Measurements from ENCODE around the gene RNF213. TPM values are rescaled to one million over a fixed set of nuclear protein-coding genes. Genes with fewer than 3 reads are reported as not detected.
"Not testable (repeated sequence)": the region's sequence is repeated elsewhere in the genome, so short reads cannot be mapped to it uniquely, and the experiment has no call there.

RNF213 gene
- total RNA-seq, 1 donor from 2014 or later: 63.0 TPM

DNA sequence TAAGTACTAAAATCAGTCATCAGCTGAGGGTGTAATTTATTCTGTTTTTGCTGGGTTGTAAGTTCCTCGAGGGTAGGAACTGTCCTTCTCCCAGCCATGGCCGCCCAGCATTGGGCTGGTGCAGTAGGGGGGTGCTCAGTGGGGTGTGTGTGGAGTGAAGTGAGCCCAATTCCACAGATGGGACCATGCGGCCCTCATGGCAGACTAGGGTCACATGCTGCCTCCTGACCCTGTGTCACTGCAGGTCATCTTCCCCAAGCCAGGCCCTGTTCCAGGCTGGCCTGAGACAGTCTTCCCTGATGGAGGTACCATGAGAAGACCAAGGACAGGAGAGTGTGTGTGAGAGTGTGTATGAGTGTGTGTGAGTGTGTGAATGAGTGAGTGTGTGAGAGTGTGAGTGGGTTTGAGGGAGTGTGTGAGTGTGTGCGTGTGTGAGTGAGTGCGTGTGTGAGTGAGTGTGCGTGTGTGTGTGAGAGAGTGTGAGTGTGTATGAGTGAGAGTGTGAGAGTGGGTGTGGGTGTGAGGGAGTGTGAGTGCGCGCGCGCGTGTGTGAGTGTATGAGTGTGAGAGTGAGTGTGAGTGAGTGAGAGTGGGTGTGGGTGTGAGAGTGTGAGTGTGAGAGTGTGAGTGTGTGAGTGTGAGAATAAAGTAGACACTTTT lies 36.7 kb upstream of the RNF213 start:
- no peak for DNase-seq (ENCODE audit: low read depth in 2 of 2)

DNA sequence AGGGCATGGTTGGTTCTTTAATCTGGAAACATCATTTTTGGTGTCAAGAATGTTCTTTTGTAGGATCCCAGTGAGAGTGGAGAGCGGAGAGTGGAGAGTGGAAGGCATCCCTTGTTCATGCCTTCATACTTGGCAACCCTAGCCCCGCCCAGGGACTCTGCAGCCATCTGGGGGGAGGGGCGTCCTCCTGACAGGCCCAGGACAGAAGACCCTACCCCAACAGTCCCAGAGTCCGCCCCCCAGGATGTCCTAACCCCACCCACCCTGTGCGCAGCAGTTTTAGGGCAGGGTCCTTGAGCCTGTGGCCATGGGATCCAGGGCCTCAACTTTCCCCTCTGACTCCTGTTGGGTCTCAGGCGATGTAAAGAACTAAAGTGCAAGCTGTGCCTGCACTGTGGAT lies 36.0 kb upstream of the RNF213 start:
- DNase-seq (ENCODE audit: low read depth in 2 of 2): no peak

DNA sequence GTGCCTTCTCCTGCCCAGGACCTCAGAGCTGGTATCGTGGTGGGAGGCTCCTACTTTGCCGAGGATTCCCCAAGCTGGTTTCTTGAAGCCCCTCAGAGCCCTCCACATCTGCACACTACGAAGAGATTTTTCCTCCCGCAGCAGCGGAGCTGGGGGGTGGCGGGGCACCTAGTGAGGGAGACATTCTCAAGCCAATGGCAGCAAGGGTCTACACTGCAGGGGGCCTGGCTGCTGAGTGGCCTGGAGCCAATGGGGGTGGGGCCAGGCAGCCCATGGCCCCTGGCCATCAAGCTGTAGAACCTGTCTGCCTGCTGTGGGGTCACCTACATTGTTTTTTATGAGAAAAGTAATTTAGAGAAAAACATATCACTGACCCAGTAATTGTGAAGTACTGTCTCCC lies 35.4 kb upstream of the RNF213 start:
- no peak for DNase-seq (ENCODE audit: low read depth in 2 of 2)

DNA sequence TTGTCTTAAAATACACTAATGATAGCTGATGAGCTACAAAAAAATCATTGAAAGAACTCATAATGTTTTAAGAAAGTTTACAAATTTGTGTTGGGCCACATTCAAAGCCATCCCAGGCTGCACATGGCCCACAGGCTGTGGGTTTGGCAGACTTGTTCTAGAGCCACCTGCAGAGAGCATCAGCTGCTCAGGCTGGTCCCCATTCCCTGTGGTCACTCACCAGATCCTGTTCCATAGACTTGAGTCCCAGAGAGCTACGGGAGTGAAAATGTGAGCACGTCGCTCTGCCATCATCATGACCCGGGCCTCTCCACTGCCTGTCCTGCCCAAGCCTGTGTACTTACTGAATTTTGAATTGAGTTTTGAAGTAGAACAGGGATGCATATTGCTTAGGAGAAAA lies 33.5 kb upstream of the RNF213 start:
- DNase-seq (ENCODE audit: low read depth in 2 of 2): no peak

DNA sequence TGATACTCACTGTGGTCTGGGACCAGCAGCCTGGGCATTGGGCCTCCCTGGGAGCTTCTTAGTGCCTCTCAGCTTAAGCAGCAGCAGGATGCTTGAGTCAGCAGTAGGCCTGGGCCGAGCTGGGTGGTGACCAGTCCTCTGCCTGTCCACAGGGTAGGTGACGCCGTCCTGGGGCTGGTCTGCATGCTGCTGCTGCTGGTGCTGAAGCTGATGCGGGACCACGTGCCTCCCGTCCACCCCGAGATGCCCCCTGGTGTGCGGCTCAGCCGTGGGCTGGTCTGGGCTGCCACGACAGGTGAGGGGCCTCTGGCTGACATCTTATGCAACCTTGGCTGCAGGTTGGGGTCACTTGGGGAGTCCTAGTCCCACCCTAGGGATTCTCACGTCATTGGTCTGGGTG lies 33.0 kb upstream of the RNF213 start:
- no peak for DNase-seq (ENCODE audit: low read depth in 2 of 2)

DNA sequence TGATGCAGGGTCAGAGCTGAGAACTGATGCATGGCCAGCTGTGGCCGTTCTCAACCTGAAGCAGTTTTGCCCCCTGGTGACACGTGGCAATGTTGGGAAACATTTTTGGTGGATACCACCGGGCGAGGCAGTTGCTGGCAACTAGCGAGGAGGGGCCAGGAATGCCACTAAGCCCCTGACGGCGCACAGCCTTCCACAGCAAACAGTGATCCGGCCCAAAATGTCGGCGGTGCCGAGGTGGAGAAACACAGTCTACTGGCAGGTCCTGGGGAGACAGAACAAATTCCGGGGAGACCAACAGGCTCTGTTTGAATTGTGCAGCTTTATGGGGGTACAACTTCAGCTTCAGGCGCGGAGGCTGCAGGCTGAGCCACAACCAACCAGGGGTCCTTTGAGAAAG lies 32.2 kb upstream of the RNF213 start:
- no peak for DNase-seq (ENCODE audit: low read depth in 2 of 2)

DNA sequence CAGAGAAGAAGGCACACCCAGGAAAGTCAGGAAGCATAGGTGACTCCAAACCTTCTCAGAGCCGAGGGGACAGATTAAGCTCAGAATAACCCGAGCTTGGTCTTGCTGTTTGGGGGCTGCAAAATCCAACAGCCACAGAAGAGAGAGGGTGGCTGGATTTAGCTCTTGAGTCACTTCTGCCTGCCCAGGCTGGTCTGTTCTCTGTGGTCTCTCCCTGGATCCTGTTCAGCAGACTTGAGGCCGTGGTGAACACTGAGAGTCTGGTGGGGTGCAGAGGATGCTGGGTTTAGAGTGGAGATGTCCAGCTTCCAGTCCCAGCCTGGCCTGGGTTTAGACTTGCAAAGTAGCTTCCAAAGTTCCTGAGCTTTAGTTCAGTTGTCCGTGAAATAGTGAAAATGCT lies 31.6 kb upstream of the RNF213 start:
- no peak for DNase-seq (ENCODE audit: low read depth in 2 of 2)

DNA sequence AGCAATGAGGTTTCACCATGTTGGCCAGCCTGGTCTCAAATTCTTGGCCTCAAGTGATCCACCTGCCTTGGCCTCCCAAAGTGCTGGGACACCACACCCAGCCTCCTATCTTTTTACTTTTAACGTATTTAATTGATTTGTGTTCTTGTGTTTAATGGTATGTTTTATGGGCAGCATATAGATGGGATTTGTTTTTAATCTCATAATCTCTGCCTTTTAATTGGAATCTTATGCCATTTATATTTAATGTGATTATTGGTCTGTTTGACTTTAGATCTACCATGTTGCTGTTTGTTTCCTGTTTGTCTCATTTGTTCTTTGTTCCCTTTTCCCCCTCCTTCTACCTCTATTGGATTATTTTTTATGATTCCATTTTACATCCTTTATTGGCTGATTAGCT lies 28.2 kb upstream of the RNF213 start:
- no peak for DNase-seq (ENCODE audit: low read depth in 2 of 2)

DNA sequence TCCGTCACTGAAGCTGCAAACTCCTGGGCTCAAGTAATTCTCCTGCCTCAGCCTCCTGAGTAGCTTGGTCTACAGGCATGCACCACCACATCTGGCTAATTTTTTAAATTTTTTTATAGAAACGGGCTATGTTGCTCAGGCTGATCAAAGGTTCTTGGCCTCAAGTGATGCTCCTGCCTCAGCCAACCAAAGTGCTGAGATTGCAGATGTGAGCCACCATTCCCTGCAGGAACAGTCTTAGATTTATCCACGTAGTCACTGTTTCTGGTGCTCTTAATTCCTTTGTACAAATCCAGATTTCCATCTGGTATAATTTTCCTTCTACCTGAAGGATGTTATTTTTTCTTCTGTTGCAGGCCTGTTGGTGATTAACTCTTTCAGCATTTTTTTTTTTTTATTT lies 27.4 kb upstream of the RNF213 start:
- no peak for DNase-seq (ENCODE audit: low read depth in 2 of 2)

DNA sequence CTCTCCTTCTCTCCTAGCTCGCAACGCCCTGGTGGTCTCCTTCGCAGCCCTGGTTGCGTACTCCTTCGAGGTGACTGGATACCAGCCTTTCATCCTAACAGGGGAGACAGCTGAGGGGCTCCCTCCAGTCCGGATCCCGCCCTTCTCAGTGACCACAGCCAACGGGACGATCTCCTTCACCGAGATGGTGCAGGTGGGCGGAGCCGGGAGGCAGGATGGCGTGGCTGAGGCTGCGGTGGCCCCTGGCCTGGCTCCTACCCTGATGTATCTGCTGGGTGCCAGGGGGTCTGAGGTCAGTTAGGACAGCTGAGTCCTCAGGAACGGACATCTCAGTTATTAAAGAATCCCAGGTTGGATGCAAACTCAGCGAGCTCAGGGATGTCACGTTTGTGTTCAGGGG lies 23.7 kb upstream of the RNF213 start:
- DNase-seq (ENCODE audit: low read depth in 2 of 2): no peak

DNA sequence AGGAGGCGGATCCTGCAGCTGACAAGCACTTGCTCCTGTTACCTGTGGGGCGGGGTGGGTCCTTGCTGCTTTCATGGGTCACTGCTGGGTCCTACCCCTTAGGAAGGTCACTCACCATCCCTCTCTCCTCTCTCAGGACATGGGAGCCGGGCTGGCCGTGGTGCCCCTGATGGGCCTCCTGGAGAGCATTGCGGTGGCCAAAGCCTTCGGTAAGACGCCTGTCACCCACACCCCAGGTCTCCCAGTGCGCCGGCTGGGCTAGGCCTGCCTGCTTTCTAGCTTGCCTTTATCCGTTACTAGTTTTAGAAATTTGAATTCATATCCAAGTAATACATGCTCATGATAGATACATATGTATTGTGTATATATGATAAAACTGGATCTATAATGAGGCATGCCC lies 23.3 kb upstream of the RNF213 start:
- DNase-seq (ENCODE audit: low read depth in 2 of 2): no peak

DNA sequence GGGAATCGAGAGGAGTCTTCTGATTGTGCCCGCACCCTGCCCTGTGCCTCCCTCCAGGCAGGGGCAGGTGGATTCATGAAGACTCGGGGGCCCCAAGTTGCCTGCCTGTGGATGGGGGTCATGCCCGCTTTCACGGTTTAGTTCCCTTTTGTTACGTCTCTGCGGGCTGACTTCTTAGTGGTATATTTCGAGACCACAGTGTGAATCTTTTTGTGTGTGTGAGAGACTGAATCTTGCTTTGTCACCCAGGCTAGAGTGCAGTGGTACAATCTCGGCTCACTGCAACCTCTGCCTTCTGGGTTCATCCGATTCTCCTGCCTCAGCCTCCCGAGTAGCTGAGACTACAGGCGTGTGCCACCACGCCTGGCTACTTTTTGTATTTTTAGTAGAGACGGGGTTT lies 18.1 kb upstream of the RNF213 start:
- no peak for DNase-seq (ENCODE audit: low read depth in 2 of 2)

DNA sequence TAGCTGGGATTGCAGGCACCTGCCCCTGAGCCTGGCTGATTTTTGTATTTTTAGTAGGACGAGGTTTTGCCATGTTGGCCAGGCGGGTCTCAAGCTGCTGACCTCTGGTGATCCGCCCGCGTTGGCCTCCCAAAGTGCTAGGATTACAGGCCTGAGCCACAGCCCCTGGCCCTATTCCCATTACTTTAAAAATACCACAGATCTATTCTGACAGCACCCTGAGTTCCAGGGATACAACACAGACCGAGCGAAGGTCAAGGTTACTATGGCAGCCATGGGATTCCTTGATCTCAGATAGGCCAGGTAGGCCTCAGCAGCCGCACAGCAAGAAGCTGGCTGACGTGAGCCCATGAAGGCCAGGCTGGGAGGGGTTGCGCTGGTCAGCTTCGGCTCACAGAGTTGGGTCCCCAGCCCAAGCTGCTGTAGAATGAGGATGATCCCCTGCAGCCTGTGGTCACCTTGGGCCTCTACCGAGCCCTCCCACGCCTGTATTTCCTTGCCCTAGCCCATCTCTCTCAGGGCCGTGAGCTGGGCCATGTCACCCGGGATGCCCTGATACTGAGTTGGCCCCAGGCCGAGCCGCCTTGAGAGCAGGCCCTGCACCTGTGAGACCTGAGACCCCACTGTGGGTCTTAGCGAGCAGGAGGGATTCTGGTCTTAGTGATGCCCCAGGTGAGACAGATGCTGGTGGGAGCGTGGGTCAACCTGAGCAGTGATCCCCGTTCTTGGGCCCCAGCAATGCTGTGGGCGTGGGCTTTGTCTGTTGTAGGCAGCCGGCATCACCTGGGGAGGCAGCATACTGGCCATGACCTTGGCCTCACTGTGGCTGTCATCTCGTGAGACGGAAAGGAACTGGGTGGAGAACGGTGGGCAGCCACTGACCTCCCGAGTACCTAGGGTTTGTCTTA lies 16.9 kb upstream of the RNF213 start:
- DNase-seq (ENCODE audit: low read depth in 2 of 2): no peak

DNA sequence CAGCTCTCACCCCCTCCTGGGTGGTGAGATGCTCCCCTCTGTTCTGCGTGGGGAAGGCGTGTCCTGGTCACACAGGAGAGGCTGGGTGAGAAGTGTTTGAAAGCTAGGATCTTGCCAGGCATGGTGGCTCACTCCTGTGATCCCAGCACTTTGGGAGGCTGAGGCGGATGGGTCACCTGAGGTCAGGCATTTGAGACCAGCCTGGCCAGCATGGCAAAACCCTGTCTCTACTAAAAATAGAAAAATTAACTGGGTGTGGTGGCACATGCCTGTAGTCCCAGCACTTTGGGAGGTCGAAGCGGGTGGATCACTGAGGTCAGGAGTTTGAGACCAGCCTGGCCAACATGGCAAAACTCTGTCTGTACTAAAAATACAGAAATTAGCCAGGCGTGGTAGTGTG lies 16.2 kb upstream of the RNF213 start:
- not testable (repeated sequence) for DNase-seq (ENCODE audit: low read depth in 2 of 2)

DNA sequence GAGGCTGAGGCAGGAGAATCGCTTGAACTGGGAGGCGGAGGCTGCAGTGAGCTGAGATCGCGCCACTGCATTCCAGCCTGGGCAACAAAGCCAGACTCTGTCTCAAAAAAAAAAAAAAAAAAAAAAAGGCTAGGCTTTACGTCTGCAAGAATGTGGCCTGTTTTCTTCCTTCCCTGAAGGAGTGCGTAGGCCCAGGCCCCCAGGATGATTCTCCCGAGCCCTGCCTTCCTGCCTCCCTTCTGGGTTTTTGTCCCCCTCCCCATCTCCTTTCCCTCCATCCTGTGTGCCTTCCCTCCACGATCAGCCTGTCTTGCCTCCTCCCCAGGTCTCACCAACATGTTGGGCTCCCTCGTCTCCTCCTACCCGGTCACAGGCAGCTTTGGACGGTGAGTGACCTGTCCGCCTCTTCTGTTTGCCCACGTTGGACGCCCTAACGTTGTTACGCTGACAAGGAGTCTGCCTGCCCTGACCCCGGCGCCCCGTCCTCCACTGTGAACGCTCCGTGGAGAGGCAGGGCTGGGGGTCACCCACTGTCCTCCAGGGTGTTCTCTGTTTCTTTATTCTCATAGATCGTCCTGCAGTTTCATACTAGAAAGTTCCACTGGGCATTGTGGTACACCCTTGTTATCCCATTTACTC lies 15.7 kb upstream of the RNF213 start:
- no peak for DNase-seq (ENCODE audit: low read depth in 2 of 2)

DNA sequence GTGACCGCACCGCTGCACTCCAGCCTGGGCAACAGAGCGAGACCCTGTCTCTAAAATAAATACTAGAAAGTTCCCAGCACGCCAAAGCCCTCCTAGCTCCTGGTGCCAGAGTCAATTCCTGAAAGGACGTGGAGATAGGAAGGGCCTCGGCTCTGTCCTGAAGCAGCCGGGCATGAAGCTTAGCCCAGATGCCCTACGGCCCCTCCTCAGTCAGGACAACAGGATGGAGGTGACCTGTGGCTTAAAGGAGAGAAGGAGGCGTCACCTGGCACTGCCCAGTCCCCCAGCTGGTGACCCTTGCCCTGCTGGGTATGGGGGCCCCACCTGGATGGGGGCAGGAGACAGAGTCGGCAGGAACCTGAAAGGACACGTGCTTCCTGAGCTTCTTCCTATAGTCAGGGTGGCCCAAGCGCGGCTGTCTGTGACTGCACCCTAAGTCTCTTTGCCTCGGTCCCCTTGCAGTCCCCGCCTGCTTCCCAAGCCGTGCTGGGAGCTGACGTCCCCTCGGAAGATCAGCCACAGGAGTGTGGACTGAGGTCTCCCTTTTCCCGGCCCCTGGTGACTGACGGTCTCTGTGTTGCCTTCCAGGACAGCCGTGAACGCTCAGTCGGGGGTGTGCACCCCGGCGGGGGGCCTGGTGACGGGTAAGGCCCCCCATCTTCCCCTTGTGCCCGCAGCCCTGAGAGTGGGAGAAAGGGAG lies 14.9 kb upstream of the RNF213 start:
- no peak for DNase-seq (ENCODE audit: low read depth in 2 of 2)

DNA sequence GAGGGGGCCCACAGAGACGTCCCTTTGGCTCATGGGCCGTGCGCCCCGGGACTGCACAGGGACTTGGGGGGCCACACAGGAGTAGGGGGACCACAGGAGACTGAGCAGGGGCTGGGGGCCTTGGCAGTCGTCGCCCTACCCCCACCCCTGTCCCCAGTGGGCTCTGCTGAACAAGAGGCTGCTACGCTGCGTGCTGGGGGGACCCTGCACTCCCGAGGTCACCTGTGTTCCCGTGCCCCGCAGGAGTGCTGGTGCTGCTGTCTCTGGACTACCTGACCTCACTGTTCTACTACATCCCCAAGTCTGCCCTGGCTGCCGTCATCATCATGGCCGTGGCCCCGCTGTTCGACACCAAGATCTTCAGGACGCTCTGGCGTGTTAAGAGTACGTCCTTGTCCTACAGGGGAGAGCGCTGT lies 14.4 kb upstream of the RNF213 start:
- no peak for DNase-seq (ENCODE audit: low read depth in 2 of 2)

DNA sequence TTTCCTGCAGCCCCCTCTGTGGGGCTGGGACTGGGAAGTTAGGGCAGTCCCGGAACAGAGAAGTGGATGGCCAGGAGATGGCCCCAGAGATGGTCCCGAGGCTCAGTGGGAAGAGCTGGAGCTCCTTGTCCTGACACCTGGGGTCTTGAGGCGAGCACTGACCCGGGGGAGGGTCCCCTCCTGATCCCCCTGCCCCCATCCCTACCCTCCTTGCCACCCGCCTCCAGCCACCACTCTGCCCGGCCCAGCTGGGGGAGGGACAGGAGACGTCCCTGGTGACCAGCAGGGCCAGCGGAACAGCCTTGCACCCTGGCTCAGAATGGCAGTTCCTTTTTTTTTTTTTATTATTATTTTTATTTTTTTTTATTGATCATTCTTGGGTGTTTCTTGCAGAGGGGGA lies 13.9 kb upstream of the RNF213 start:
- no peak for DNase-seq (ENCODE audit: low read depth in 2 of 2)

DNA sequence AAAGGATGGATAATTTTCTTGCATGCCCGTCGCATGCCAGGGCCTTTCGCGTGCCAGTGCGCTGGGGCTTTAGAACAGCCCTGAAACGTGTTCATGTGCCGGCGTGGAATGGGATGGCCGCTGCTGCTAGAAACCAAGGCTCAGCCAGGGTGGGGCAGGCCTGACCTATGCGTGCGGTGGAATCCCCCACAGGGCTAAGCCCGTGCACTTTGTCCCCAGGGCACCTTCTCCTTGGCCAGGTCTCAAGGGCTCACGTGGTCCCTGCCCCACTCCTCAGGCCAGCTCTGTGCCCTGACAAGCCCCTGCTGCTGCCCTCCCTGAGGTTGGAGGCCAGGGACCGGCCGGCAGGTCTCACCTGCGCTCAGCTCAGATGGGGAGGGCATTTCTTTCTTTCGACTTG lies 13.1 kb upstream of the RNF213 start:
- no peak for DNase-seq (ENCODE audit: low read depth in 2 of 2)

DNA sequence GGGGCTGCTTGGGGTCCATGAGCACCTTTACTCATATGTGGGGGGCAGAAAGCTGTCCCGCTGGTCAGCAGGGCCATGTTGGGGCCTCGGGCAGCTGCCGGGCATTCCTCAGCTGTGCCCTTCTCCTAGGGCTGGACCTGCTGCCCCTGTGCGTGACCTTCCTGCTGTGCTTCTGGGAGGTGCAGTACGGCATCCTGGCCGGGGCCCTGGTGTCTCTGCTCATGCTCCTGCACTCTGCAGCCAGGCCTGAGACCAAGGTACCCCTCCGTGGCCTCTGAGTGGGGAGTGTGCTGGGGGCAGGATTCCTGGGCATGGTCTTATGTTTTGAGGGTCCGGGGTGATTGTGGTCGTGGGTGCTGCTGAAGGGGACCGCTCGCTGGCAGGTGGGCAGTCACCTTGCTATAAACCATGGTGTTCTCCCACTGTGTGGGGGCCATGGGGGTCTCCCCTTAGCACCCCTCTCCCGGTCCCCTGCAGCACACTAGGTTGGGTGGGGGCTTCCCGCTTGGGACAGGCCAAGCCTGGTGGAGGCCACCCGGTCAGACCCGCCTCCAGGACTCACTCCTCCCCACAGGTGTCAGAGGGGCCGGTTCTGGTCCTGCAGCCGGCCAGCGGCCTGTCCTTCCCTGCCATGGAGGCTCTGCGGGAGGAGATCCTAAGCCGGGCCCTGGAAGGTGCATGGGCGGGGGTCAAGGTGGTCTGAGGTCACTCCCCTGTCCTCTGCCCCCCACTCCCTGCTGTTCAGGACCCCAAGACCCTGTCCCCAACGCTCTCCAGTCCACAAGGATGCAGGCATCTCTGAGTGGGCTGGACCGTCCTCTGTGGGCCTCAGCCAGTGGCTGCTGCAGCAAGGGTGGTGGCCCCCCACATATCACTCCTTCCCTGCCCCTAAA lies 12.4 kb upstream of the RNF213 start:
- no peak for DNase-seq (ENCODE audit: low read depth in 2 of 2)
